T-helper 2 cell treated with Interferon-gamma antibody and Interleukin-4, amounts not matched to agents 5 μg/mL and 100 μg/mL, for 36 hours (primary cell): ENCODE results near the gene RAB30.

Experiments
- DNase-seq: peaks from one replicate; pipeline ENCODE4 v3.0.0; 2021; ENCODE audit warnings: low spot score
- H3K27ac Mint-ChIP-seq: one replicate; pipeline ENCODE4 v1.8.0; 2021; ENCODE audit warnings: mild to moderate bottlenecking, mixed read lengths
- H3K27me3 Mint-ChIP-seq: one replicate; pipeline ENCODE4 v1.8.0; 2021; ENCODE audit warnings: low read depth, mixed read lengths
- H3K36me3 Mint-ChIP-seq: one replicate; pipeline ENCODE4 v1.8.0; 2021; ENCODE audit warnings: low read depth, mixed read lengths
- H3K4me1 Mint-ChIP-seq: one replicate; pipeline ENCODE4 v1.8.0; 2021; ENCODE audit warnings: low read depth, mixed read lengths
- H3K4me3 Mint-ChIP-seq: one replicate; pipeline ENCODE4 v1.8.0; 2022; ENCODE audit warnings: mild to moderate bottlenecking, moderate library complexity, mixed read lengths
- H3K9me3 Mint-ChIP-seq: one replicate; pipeline ENCODE4 v1.8.0; 2021; ENCODE audit warnings: mixed read lengths

RAB30 gene

DNA sequence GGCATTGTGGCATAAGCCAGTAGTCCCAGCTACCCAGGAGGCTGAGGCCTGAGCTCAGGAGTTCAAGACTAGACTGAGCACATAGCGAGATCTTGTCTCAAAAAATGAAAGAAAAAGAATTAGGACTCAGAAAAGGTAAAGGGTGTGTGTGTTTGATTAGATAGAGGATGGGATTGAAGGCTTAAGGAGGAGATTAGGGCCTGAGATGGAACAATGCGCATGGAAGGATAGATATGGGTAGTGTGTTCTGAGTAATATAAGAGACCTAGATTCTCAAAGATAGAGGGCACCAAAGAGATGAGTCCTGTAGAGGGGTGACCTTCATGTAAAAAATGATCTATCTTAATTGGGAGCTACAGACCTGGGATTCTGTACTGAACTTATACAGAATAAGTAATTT is 17.3 kb upstream of the RAB30 start:
- H3K36me3 Mint-ChIP-seq = peaks cover 2% of the 10 kb centered on the region
- no peaks in the 10 kb centered on the region for H3K9me3 Mint-ChIP-seq
- no peak overlapping the region for H3K4me3 Mint-ChIP-seq
- no peak for DNase-seq
- no peak overlapping the region for H3K27ac Mint-ChIP-seq
- peaks cover 9% of the 10 kb centered on the region for H3K4me1 Mint-ChIP-seq
- no peaks in the 10 kb centered on the region for H3K27me3 Mint-ChIP-seq

DNA sequence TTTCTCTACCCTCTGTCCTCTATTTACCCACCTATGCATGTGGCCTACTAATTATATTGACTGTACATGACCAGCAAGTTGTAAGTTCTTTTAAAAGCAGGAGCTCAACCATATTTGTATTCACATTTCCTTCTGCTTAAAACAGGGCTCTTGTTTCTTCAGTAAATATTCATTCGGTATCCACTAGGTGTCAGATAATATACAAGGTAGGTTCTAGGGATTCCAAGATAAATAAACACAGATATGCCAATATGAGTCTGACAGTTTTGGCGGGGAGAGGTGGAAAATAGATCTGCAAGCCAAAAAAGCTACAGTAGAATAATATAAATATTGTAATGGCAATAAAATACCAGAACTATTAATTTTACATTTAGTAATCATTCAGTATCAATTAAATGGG is 15.3 kb upstream of the RAB30 start:
- DNase-seq = no peak
- Mint-ChIP-seq H3K27ac (no peak overlapping the region), H3K4me3 (no peak overlapping the region), H3K9me3 (no peaks in the 10 kb centered on the region), H3K36me3 (peaks cover 5% of the 10 kb centered on the region), H3K4me1 (peaks cover 7% of the 10 kb centered on the region), H3K27me3 (no peaks in the 10 kb centered on the region)

DNA sequence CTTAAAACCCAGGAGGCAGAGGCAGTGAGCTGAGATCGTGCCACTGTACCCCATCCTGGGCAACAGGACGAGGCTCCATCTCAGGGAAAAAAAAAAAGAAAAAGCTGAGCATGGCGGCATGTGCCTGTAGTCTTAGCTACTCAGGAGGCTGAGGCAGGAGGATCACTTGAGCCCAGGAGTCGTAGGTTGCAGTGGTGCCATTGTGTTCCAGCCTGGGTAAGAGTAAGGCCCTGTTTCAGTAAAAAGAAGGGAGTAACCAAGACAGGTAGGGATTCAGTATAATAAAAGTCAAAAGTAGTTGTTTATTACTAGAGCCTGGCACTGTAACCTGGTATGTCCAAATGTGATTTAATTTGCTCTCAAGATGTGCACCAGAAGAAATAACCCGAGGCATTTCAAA is 8.1 kb upstream of the RAB30 start:
- Mint-ChIP-seq H3K4me3 (no peak overlapping the region), H3K4me1 (peaks cover 2% of the 10 kb centered on the region), H3K27me3 (no peaks in the 10 kb centered on the region), H3K27ac (no peak overlapping the region), H3K9me3 (no peaks in the 10 kb centered on the region), H3K36me3 (peaks cover 15% of the 10 kb centered on the region)
- no peak for DNase-seq

DNA sequence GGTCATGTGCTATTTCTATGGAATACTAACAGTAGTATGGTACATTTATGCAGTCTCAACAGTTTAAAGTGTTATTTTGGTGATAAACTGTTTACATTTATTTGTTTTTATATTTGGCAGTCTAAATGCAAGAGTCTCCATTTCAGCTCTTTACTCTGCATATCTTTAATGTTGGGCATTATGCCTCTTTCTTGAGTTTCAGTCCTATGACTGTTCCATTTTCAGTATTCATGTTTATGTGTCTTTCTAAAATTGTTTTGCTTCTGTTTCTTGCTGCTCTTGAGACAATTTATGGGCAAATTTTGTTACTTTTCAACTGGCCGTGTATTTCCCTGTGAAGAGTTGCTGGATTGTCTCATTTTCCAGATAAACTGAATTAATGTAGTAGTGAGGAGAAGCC is 6.6 kb upstream of the RAB30 start:
- DNase-seq = no peak
- no peak overlapping the region for H3K27ac Mint-ChIP-seq
- peaks cover 23% of the 10 kb centered on the region for H3K36me3 Mint-ChIP-seq
- no peaks in the 10 kb centered on the region for H3K9me3 Mint-ChIP-seq
- H3K4me1 Mint-ChIP-seq = peaks cover 11% of the 10 kb centered on the region
- H3K4me3 Mint-ChIP-seq = no peak overlapping the region
- H3K27me3 Mint-ChIP-seq = no peaks in the 10 kb centered on the region

DNA sequence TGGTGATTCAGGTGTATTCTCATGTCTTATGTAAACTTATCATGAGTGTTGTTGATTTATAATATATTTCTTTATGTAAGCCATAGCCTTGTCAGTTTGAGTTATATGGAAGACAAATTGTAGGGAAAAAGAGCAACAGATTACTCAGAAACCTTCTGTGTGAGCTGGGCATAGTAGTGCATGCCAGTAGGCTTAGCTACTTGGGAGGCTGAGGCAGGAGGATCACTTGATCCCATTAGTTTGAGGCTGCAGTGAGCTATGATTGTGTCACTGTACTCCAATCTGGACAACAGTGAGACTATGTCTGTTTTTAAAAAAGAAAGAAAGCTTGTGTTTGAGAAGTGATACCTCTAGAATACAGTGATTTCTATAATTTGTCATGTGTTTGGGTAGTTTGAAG is 2.2 kb upstream of the RAB30 start:
- H3K36me3 Mint-ChIP-seq = peaks cover 22% of the 10 kb centered on the region
- H3K4me3 Mint-ChIP-seq = no peak overlapping the region
- no peaks in the 10 kb centered on the region for H3K27me3 Mint-ChIP-seq
- peaks cover 29% of the 10 kb centered on the region for H3K4me1 Mint-ChIP-seq
- H3K9me3 Mint-ChIP-seq = no peaks in the 10 kb centered on the region
- DNase-seq = no peak
- no peak overlapping the region for H3K27ac Mint-ChIP-seq

DNA sequence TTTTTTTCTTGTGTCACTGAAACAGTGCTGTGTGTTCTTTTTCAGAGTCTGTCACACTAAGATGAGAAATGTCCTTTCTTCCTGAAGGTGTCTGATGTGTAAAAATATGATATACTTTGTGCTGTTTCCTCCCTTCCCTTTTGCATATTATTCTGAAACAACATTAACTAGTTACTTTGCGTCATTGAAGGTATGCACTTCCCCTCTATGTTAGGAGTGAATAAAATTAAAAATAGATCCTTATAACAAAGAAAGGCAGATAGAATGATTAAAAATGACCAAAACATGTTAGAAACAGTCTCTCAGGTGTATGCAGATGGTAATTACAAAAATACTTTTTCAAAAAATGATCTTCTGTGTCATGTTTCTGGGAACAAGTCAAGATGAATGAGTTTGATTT is 1.6 kb upstream of the RAB30 start:
- H3K4me3 Mint-ChIP-seq = no peak overlapping the region
- H3K27me3 Mint-ChIP-seq = no peaks in the 10 kb centered on the region
- DNase-seq = no peak
- H3K36me3 Mint-ChIP-seq = peaks cover 22% of the 10 kb centered on the region
- H3K4me1 Mint-ChIP-seq = peaks cover 34% of the 10 kb centered on the region
- H3K27ac Mint-ChIP-seq = no peak overlapping the region
- H3K9me3 Mint-ChIP-seq = no peaks in the 10 kb centered on the region

DNA sequence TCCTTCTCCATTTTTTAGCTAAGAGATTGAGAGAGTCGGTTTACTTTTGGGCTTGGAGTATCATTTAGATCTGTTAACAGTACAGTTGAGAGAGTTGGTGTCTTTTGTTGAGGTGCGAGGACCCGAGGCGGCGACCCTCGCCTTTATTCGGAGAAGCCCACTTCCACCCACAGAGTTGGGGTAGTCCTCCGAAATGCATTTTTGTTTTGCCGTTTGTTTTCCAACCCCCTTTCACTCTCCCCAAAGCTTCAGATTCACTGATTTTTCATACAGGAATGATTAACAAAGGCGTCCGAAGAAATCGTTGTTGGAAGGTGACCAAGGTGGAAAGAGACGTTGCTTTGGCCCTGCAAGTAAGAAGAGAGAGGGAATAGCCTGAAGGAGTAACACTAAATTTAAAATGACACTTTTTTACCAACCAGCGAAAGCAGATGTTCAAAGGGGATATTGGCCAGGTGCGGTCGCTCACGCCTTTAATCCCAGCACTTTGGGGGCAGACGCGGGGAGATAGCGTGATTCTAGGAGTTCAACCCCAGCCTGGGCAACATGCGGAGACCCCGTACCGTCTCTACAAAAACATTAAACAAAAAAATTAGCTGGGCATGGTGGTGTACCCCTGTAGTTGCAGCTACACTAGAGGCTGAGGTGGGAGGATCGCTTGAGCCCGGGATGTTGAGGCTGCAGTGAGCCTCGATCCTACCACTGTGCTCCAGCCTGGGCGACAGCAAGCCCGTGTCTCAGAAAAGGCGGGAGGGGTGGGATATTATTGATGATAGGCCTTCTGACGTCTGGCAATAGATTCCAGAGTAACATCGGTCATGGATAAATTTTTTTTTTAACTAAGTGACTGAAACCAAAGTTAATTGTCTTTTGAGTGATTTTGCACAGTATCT is 899 bp upstream of the RAB30 start:
- Mint-ChIP-seq H3K9me3 (no peaks in the 10 kb centered on the region), H3K4me1 (peaks cover 36% of the 10 kb centered on the region), H3K27me3 (no peaks in the 10 kb centered on the region), H3K36me3 (peaks cover 22% of the 10 kb centered on the region), H3K27ac (no peak overlapping the region), H3K4me3 (no peak overlapping the region)
- no peak for DNase-seq

DNA sequence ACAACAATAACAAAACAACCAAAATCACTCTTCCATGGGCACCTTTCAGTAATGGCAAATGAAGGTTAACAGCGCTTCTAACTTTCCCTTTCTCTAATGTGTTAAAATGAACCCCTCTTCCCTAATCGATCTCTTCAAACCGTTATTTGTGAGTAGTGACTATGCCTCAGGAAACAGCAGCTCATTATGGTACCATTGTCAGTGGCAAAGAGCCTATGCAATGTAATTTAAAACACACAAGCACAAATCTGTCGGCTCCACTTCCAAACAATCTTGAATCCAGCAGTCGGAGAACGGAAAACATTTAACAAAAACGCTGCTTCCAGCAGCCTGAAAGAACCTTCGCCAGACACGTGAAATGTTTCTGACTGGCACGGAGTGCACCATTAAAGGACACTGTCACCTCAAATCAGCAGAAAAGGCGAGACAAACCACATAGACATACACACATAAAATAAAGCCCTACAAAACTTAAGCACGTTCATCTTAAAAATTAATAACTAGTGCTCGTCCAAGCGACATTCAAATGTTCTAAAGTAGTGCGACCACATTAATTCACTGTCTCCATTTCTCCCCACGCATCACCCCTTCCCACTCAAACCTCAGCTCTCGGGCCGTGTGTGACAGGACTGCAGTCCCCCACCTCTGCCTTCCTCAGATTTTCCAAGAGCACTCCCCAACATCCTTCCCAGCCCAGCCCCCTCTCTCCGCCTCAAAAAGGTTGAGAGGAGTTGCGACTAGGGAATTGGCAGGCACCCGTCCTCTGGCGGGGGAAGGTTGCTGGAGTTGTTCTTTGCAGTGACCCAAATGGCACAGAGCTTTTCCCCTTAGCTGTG is 748 bp downstream of the RAB30 start:
- H3K36me3 Mint-ChIP-seq = peaks cover 18% of the 10 kb centered on the region
- H3K27ac Mint-ChIP-seq = no peak overlapping the region
- H3K27me3 Mint-ChIP-seq = no peaks in the 10 kb centered on the region
- peak; percentile 44 for DNase-seq
- H3K9me3 Mint-ChIP-seq = no peaks in the 10 kb centered on the region
- peaks cover 38% of the 10 kb centered on the region for H3K4me1 Mint-ChIP-seq
- no peak overlapping the region for H3K4me3 Mint-ChIP-seq

DNA sequence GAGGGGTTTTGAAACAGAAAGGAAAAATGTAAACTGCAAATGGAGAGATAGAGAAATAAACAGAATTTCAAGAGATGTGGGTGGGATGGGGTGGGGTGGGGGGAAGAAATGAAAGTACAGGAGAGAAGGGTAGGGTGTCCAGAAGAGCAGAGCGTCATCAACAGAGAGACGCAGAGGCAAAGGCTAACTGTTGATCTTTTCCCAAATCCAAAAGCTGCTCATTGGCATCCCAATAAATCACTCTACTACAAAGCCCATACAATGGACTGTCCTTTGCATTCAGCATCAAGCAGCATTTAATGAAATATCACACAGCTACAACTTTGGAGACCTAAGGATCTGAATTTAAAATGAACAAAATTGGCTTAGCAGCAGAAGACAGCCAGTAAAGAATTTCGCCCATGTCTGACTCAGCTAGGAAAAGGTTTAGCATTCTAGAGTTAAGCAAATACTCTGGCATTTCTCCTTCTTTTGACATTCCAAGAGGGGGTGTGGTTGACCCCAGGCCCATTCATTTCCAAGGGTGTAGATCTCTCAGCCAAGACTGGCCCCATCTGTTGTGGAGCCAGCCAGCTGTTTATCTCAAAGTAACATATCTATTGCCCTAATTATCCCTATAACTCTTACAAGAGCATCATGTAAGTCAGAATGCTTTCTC is 1.5 kb downstream of the RAB30 start:
- no peak overlapping the region for H3K4me3 Mint-ChIP-seq
- no peak for DNase-seq
- H3K4me1 Mint-ChIP-seq = peaks cover 38% of the 10 kb centered on the region
- H3K36me3 Mint-ChIP-seq = peaks cover 15% of the 10 kb centered on the region
- peak overlapping the region; percentile 49 for H3K27ac Mint-ChIP-seq
- no peaks in the 10 kb centered on the region for H3K9me3 Mint-ChIP-seq
- no peaks in the 10 kb centered on the region for H3K27me3 Mint-ChIP-seq

DNA sequence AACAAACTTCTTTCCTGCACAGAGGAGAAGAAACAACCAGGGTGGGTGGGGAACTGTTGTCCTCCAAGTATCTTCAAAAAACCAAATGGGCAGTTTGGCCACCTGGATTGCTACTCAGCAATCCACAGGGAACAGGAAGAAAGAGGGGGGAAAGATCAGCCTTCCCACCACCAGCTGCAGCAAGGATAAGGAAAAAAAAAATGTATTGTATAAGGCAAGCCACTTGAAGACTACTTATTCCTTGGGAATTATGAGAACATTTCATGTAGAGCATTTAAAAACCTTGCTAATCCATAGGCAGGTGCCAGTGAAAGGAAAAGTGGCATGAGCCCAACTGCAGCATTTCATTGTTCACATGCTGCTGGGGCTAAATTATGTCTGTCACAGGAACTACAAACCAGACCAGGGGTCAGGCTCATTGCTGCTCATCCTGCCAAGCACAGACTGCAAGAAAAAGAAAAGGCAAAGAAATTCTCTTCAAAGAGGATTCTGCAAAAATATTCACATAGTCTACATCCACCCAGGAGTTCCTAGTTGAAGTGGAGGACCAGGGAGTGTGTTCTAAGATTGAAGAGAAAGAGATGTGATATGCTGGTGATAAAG is 2.2 kb downstream of the RAB30 start:
- Mint-ChIP-seq H3K27me3 (no peaks in the 10 kb centered on the region), H3K27ac (peak overlapping the region; percentile 49), H3K9me3 (no peaks in the 10 kb centered on the region), H3K36me3 (peaks cover 12% of the 10 kb centered on the region), H3K4me3 (no peak overlapping the region), H3K4me1 (peaks cover 41% of the 10 kb centered on the region)
- DNase-seq = no peak

DNA sequence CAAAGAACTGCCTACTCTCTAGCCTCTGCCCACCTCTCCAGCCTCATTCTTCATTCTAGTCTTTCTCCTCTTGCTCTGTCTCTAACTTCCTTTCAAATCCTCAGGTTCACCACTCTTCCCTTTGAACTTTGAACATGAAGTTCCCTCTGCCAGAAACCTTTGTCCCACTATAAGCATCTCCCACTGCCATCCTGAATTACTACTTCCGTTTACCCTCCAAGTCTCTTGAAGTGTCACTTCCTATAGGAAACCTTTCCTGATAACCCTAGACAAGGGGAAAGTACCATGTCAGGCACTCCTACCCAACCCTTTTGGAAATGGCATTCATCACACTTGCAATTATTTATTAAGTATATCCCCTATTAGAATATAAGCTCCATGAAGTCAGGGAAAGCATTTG is 3.1 kb downstream of the RAB30 start:
- H3K27me3 Mint-ChIP-seq = no peaks in the 10 kb centered on the region
- H3K4me1 Mint-ChIP-seq = peaks cover 40% of the 10 kb centered on the region
- H3K4me3 Mint-ChIP-seq = no peak overlapping the region
- H3K9me3 Mint-ChIP-seq = no peaks in the 10 kb centered on the region
- no peak overlapping the region for H3K27ac Mint-ChIP-seq
- DNase-seq = no peak
- H3K36me3 Mint-ChIP-seq = peaks cover 5% of the 10 kb centered on the region

DNA sequence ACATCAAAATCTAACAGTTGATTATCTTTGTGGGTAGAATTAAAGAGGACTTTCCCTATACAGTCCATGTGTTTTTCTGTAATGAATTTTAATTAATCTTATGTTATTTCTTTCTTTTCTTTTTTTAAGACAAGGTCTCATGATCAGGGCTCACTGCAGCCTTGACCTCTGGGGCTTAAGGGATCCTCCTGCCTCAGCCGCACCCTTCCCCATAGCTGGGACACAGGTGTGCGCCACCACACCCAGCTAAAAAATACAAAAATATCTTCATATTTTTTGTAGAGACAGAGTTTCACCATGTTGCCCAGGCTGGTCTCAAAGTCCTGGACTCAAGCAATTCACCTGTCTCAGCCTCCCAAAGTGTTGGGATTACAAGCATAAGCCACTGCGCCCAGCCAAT is 7.7 kb downstream of the RAB30 start:
- Mint-ChIP-seq H3K27me3 (no peaks in the 10 kb centered on the region), H3K4me3 (no peak overlapping the region), H3K36me3 (peaks cover 27% of the 10 kb centered on the region), H3K9me3 (peaks cover 24% of the 10 kb centered on the region), H3K4me1 (peaks cover 41% of the 10 kb centered on the region), H3K27ac (no peak overlapping the region)
- DNase-seq = no peak

DNA sequence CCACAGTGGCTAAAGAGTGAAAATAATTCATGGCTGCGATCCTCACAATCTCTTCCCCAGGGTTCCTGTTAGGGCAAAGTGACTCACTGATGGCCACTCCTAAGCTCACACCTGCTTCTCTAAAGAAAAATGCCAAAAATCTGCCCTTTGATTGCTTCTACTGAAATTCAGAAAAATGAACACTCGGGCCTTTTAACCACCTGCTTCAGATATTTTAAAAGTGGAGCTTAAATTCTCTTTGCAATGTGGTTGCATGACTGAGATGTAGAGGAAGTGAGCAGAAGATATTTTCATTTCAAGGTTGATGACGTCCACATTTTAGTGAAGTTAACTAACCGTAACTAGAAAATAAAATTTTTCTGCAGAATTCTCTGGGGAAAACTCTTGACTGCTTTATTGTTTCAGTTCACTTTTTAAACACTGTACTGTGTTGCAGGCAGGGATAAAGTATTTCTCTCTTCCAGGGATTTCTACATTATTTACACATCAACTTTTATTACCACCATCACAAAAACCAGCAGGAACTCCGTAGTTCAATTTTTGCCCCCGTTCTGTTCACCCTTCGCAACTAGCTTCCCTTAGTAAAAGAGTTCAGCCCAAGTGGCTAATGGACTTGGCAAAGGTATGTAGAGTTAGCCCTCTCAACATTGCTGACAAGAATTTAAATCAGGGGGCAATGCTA is 8.5 kb downstream of the RAB30 start:
- DNase-seq = peak; percentile 13
- H3K36me3 Mint-ChIP-seq = peaks cover 27% of the 10 kb centered on the region
- H3K4me3 Mint-ChIP-seq = peak overlapping the region; percentile 82
- H3K27me3 Mint-ChIP-seq = no peaks in the 10 kb centered on the region
- H3K27ac Mint-ChIP-seq = peak overlapping the region; percentile 97
- peaks cover 24% of the 10 kb centered on the region for H3K9me3 Mint-ChIP-seq
- H3K4me1 Mint-ChIP-seq = peaks cover 34% of the 10 kb centered on the region
